Limb (tissue), 2 donors: Measurements from ENCODE around the gene RXRA.

ENCODE experiments used
- DNase-seq, 2 donors: peaks; one replicate each; pipeline ENCODE4 v3.0.0-alpha.2; 2016; ENCODE audit errors: extremely low spot score in 2 of 2

The RXRA gene

DNA sequence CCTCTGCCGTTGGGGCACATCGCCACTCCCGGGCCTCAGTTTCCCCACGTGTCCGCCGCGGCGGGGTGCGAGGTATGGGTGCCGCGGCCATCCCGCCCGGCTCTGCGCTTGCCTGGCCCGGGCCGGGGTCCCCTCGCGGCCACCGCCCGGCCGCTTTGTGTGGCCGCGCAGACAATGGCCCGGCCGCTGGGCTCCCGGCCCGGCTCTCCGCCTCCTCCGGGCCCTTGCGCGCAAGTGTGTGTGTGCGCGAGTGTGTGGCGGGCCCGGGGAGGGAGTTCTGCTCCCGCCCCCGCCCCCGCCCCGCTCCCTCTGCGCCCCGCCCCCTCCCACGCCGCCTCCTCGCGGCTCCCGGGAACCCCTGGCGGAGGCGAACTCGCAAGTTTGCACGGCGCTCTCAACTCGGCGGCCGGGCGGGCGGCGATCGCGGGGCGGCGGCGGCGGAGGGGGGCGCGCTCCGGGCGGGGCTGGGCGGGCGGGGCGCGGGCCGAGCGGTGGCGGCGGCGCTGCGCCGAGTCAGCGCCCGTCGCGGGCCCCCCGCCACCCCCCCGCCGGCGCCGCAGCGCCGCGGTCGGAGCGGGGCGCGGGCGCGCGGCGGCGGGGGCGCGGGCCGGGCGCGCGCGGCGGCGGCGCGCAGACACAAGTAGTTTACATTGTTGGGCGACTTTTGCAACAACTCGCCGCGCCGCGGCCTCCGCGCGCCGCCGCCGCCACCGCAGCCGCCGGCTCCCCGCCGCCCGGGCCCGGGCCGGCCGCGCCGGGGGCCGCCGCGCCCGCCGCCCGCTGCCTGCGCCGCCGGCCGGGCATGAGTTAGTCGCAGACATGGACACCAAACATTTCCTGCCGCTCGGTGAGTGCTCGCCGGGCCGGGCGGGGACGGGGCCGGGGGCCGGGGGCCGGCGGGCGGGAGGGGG, at the start of gene RXRA:
Gene RXRA (plus strand): TSS at position 643 of the 911 bp plus-strand sequence. CDS start 177 bp downstream, at position 820.
- DNase-seq = peak; percentile 75 to 90

- no peak for DNase-seq
These were observed 48.0 kb upstream of the RXRA start for GRCh38 chr9:134278286-134278685.

DNA sequence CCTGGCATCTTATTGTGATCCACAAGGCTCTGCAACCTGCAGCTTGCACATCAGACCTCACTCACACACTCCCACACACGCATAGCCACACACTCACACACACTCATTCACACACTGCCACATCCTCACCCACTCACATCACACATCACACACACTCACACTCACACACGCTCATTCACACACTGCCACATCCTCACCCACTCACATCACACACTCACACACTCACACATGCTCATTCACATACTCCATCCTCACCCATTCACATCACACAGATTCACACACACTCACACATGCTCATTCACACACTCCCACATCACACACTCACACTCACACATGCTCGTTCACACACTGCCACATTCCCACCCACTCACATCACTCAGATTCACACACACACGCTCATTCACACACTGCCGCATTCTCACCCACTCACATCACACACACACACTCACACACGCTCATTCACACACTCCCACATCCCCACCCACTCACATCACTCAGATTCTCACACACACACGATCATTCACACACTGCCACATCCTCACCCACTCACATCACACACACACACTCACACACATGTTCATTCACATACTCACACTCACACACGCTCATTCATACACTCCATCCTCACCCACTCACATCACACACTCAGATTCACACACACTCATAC, 47.1 kb upstream of the RXRA start:
- no peak for DNase-seq

- DNase-seq = no peak
These were observed 44.1 kb upstream of the RXRA start for GRCh38 chr9:134282138-134282650.

GRCh38 chr9:134283111-134283515, 43.1 kb upstream of the RXRA start:
- DNase-seq = peak; percentile 78 to 86

GRCh38 chr9:134283692-134284265, 42.5 kb upstream of the RXRA start:
- no peak for DNase-seq

DNA sequence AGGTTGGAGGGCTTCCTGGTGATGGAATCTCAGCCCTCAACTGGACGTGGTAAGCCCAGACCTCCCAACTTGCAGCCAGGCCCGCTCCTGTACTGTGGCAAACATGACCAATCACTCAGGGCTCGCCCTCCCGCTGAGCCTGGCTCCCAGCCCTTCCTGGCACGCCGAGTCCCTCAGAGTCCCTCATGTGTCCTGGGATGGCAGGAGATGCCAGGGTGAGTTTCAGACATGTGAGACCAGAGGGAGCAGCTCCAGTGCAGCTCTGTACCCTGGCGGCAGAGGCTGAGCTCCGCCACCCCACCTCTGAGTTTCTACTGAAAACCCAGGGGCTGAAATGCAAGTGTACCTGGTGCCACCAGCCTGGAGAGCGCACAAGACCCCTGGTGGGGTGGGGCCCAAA, 42.0 kb upstream of the RXRA start:
- DNase-seq = no peak

DNA sequence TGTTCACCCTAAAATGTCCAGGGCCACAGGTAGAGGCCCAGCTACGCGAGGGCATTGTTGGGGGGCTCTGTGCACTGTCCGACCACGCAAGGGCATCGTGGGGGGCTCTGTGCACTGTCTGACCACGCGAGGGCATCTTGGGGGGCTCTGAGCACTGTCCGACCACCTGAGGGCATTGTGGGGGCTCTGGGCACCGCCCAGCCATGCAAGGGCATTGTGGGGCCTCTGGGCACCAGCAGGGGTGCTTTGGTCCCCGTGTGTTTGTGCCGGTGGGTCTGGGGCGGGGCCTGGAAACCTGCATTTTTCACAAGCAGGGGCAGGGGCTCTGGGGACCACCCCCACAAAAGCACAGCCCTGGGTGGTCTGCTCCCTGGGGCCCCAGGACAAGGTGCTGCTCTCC, 41.5 kb upstream of the RXRA start:
- no peak for DNase-seq

DNA sequence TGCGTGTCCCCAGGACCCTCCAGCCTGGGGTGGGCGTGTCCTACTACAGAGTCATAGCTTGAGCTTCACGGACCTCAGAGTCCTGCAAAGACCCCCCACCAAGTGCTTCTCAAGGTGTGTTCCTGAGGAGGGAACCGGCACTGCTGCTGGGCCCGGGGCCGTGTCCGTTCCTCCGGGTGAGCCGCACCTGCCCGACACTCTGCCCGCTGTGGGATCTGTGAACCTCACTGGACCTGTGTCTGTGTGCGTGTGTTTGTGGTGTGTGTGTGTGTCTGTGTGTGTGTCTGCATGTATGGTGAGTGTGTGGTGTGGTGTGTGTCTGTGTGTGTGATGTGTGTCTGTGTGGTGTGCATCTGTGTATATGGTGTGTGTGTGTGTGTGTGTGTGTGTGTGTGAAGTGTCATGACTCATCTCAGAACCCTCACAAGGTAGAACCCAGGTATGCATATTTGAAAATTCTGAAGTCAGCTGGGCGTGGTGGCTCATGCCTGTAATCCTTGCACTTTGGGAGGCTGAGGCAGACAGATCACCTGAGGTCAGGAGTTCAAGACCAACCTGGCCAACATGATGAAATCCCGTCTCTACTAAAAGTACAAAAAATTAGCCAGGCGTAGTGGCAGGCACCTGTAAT, 40.9 kb upstream of the RXRA start:
- DNase-seq = no peak

DNA sequence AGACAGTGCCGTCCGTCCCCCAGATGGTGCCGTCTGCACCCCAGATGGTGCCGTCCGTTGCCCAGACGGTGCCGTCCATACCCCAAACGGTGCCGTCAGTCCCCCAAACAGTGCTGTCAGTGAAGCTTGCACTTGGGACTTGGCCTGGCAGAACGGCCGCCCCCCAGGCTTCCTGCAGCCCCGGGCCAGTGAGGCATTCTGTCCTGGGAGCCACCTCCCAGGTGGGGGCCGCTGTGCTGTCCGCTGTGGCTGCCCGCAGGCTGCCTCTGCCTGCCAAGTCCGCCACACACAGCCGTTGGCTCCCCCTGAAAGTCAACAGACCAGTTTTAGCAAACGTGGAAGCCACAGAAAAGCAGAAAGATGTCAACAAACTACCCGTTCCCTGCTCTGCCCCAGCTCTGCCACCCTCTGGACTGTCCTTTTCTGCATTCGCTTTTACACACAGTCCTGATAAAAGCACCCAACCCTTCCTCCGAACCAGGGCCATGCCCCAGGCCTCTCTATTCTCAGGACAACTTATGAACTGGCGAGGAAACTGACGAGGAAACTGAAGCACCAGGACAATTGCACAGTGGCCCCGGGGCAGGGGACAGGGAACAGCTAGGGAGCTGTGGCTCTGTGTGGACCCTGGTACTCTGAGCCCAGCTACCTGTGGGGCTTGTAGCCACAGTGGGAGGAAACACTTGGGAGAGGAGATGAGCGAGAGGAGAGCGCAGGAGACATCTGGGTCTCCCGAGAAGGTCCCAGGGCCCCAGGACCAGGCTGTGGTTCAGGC, 39.6 kb upstream of the RXRA start:
- no peak for DNase-seq

DNA sequence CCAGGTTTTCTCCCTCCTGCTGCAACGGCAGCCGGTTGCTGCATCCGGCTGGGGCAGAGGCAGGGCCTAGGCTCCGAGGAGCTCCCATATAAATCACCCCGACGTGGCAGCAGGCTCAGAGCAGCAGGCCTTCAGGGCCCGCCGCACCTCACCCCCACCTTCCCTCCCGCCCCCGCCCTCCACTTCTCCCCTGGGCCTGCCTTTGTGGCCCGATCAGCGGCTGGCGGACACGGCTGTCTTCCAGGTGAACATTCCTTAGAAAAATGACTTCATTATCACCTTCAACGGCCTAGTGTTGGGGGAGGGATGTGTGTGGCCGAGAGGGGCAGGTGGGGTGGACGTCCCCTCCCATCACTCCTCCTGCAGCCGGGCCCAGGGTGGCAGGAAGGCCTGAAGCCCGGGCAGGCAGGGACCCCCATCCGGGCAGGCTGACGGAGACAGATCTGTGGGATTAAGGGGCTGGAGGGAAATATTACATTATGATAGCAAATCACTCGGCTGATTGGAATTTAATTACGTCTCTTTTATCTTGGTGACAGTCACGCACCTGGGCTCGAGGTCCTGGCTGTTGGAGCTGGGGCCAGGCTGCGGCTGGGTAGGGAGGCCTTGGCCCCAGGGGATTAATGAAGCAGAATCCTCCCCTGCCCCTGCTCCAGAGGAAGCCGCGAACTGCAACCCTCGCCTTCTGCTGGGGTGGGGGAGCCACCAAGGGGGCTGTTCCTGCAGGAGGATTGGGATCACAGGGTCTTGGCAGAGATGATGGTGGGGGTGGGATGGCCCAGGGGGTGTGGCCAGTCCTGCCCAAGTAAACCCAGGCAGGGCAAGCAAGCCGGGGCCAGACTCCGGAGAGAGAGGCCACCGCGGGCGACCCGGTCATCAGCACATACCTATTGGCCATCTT, 38.4 kb upstream of the RXRA start:
- no peak for DNase-seq

DNA sequence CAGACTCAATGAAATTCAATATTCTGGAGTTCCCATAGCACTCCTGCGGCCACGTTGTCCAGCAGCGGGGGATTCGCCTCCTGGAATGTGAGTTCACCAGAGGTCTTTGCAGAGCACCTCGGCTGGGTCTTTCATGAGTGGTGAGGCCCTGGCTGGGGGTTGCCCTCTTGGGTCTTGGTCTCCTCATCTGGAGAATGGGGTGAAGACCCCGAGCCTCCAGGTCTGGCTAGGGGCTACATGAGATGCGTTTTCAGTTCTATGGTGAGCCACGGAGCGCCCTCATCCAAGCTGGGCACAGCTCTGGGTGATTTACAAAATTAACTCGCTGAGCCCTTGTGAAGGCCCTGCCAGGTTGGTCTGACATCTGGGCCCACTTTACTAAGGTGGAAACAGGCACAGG, 37.5 kb upstream of the RXRA start:
- no peak for DNase-seq

- DNase-seq = no peak
These were observed 36.9 kb upstream of the RXRA start for GRCh38 chr9:134289241-134289875.

- DNase-seq = no peak
These were observed 35.4 kb upstream of the RXRA start for GRCh38 chr9:134290603-134291451.

GRCh38 chr9:134291452-134291881, 34.8 kb upstream of the RXRA start:
- DNase-seq = no peak

DNA sequence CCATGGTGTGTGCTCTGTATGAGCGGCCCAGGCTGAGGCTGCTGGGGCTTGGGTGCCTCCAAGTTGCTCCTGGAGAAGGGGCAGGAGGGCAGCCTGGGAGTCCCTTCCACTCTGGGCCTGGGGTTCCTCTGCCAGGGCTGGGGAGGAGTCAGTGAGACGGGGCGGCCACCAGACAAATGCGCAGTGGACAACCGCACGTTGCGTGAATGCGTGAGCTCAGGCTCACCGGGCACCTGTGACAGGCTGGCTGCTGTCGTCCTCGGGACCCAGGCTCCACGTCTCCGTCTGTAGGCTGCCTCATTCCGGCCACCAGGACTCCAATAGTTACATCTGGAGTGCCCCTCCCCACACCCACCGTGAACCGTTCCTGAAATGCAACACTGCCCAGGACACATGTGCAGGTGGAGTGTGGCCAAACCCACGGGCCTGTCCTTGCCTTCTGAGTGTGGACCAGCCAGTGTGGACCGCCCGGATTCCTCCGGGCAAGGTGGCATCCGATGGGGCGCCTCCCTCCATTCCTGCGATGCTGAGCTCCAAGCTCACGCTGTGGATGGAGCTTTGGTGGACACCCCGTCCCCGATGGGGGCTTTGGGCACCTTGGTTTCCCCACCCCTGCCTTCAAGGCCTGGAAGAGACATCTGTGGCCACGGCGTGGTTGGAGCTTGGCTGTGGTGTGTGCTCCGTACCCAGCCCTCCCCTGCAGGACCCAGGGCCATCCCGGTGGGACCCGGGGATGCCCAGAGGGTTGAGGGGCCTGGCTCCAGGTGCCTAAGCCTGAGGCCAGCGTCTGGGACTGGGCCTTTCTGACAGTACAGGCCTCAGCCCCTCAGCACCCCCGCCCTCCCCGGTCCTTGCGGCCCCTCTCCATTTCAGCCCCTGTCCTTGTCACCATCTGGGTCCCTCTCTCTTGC, 34.0 kb upstream of the RXRA start:
- no peak for DNase-seq

- DNase-seq = no peak
These were observed 33.2 kb upstream of the RXRA start for GRCh38 chr9:134293031-134293521.
